Middle frontal gyrus (tissue), 1 donor: ENCODE data around the gene KREMEN2.
"Not testable (repeated sequence)": the region's sequence is repeated elsewhere in the genome, so short reads cannot be mapped to it uniquely, and the experiment has no call there.

ENCODE experiments used
- DNase-seq: peaks from one replicate; pipeline ENCODE4 v3.0.0-alpha.2; 2015; ENCODE audit warnings: low spot score; ENCODE audit errors: extremely low spot score

The KREMEN2 gene

DNA sequence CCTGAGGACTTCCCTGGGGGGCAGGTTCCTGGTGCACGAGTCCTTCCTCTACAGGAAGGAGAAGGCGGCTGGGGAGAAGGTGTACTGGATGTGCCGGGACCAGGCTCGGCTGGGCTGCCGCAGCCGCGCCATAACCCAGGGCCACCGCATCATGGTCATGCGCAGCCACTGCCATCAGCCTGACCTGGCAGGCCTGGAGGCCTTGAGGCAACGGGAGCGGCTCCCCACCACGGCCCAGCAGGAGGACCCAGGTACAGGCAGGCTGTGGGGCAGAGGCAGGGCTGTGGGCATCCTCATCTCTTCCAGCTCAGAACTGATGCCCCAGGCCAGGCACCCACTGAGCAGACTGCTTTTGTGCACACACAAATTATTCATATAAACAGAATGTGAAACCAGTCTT lies 25.9 kb upstream of the KREMEN2 start:
- no peak for DNase-seq

- no peak for DNase-seq
Observed at GRCh38 chr16:2939968-2940367, 24.1 kb upstream of the KREMEN2 start.

DNA sequence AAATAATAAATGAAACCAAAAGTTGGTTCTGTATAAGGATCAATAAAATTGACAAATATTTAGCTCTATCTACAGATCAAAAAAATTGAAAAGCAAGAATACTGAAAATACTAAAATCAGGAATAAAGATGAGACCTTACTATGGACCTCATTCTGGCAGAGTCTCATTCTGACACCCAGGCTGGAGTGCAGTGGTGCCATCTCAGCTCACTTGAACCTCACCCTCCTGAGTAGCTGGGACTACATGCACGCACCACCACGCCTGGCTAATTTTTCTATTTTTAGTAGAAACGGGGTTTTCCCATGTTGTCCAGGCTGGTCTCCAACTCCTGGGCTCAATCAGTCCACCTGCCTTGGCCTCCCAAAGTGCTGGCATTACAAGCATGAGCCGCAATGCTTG lies 22.0 kb upstream of the KREMEN2 start:
- DNase-seq, result no peak

DNA sequence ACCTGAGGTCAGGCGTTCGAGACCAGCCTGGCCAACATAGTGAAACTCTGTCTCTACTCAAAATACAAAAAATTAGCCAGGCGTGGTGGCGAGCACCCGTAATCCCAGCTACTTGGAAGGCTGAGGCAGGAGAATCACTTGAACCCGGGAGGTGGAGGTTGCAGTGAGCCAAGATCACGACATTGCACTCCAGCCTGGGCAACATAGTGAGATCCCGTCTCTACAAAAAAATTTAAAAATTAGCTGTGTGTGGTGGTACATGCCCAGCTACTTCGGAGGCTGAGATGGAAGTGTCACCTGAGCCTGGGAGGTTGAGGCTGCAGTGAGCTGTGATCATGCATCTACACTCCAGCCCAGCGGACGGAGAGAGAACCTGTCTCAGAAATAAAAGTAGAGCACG lies 20.4 kb upstream of the KREMEN2 start:
- not testable (repeated sequence) for DNase-seq

- no peak for DNase-seq
Observed at GRCh38 chr16:2946649-2947048, 17.4 kb upstream of the KREMEN2 start.

DNA sequence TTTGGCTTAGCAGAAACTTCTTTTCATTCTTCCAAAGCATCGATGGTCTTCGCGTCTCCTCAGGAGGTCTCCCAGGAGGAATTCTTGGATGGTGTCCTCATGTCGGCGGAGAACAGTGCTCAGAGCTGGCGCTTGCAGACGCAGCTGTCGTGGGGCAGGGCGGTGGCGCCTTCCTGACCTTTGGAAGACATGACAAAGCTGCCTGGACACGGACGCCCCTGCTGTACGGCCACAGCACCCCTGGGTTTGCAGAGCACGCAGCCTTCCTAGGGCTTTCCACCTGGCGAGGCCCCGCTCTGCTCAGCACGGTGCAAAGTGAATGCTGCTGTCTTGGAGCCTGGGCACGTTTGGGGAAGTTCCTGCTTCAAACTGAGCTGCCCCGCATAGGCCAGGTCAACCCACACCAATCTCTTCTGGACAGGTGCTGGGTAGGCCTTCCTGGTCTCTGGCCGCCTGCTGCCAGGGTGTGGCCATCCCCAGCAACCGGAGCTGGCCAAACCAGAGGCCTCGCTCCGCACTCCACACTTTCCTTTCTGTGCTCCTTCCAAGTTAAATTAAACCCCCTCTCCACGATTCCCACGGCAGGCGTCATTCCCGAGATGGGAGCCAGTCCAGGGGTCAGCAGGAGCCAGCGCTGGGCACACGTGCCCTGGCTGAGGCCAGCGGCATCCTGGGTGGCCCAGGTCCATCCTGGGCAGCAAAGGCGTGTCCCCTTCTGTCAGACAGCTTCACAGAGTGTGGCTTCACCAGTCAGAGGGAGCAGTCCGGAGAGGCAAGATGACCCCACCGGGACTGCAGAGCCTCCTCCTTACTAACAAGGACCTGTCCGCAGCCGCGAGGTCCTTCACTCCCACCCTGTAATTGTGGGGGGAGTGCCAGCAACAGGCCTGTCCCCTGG lies 15.0 kb upstream of the KREMEN2 start:
- DNase-seq, result no peak

DNA sequence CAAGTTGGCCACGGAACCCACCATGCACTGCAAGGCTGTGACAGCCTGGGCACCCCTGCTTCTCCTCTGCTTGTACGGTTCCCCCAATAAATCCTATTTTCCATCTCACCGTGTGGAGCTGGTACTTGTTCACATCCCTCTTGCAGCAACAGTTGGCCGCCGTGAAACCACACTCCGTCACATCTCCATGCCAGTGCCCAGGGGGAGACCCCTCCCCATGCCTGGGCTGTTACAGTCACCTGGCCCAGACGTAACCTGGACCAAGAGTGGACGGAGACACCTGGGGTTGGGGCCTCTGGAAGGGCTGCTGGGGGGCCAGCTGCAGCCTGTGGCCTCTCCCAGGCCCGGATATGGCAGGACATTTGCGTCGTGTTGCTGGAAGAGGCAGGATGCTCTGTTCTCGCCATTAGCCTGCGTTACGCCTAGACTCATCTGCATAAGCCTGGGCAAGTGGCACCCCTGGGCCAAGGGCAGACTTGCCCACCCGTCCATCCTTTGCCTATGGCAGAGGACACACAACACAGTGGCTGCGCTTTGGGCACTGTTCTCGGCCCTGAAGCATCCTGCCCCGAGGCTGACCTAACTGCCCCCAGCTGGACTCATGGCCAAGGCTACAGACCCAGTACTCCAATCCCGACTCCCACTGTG lies 14.2 kb upstream of the KREMEN2 start:
- DNase-seq, result no peak

- no peak for DNase-seq
Observed at GRCh38 chr16:2950353-2950724, 13.7 kb upstream of the KREMEN2 start.

GRCh38 chr16:2950773-2951172 lies 13.3 kb upstream of the KREMEN2 start:
- no peak for DNase-seq

DNA sequence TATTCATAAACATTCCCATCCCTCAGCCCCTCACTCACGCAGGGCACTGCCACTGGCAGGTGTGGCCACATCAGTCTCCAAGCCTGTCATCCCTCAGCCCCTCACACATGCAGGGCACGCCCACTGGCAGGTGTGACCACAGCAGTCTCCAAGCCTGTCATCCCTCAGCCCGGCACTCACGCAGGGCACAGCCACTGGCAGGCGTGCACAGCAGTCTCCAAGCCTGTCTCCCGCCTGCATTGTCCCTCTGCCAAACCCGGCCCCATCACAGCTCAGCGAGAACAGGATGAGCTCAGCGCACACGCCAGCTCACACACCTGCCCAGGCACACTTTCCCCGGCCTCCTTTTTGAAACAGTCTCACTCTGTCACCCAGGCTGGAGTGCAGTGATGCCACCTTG lies 11.4 kb upstream of the KREMEN2 start:
- no peak for DNase-seq

- DNase-seq, result no peak
Observed at GRCh38 chr16:2953706-2954627, 10.1 kb upstream of the KREMEN2 start.

GRCh38 chr16:2954656-2955381 lies 9.3 kb upstream of the KREMEN2 start:
- no peak for DNase-seq

DNA sequence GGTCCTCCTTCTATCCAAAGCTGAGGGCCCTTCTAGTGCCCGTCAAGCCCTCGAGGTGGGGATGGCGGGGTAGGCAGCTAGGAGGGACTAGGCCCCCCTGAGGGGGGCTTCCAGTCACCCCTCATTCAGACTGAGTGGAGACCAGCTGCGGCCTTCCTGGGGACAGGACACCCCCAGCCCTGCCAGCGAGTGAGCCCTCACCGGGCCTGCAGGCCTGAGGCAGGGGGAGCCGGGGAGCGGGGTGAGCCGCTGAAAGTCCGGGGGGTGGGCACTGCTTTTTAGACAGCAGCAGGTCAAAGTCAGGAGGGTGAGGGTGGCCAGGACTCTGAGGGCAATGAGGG lies 8.7 kb upstream of the KREMEN2 start:
- no peak for DNase-seq

- no peak for DNase-seq
Observed at GRCh38 chr16:2955779-2956578, 8.1 kb upstream of the KREMEN2 start.

DNA sequence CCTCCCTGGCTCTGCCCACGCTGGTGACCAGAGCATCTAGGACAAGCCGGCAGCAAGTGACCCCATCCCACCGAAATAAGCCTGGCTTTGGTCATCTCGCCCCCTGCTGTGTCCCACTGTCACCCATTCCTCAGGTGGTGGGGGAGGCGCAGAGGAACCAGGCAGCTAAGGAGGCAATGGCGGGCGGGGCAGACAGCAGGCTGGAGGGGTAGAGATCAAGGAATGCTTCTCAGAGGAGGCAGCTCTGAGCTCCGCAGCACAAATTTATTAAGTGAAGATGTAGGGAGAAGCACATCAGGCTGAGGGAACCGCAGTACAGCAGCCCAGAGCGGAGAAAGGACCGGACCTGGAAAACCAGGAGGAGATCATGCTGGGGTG lies 7.5 kb upstream of the KREMEN2 start:
- no peak for DNase-seq

GRCh38 chr16:2959206-2959605 lies 4.9 kb upstream of the KREMEN2 start:
- no peak for DNase-seq

DNA sequence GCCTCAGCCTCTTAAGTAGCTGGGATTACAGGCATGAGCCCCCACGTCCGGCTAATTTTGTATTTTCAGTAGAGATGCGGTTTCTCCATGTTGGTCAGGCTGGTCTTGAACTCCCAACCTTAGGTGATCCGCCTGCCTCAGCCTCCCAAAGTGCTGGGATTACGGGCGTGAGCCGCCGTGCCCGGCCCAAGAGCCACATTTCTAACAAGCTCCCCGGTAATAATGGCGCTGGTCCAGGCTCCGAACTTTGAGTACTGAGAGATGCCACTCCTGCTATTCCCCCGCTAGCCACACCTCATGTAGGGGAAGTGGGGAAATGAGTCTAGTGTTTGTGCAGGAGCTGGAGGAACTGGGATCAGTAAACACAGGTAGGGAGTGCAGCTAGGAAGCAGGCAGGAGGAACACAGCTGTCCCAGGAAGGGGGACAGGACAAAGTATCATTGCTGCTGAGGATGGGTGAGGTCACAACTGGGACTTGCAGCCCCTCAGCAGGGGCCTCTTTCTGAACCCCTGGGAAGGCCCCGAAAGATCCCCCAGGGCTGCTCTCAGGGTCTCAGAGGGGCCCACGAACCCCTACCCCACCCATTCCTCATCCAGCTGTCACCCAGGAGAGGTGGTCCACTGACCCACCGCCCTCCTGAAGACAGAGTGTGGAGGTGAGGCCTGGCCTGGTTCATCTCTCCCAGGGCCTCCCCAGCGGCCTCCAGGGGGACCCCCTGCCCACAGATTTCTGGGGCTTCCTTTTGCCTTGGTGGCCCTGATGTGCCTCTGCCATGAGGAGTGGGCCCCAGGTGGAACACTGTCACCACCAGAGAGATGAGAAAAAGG lies 3.7 kb upstream of the KREMEN2 start:
- DNase-seq, result no peak

- no peak for DNase-seq
Observed at GRCh38 chr16:2962334-2963073, 1.6 kb upstream of the KREMEN2 start.
